Spleen (tissue), 11 donors: ENCODE measurements around the gene LYZL1. TPM values are rescaled to one million over a fixed set of nuclear protein-coding genes. Genes with fewer than 3 reads are reported as not detected.
"Not testable (repeated sequence)": the region's sequence is repeated elsewhere in the genome, so short reads cannot be mapped to it uniquely, and the experiment has no call there.

ENCODE experiments used
- DNase-seq: peaks from one replicate; pipeline ENCODE4 v3.0.0-alpha.2; 2020
- H3K27ac ChIP-seq, 8 donors: fragments of 200-600 bp; sonication (generic) in 7 of 8; 1 replicate in 4 of 8; 2 replicates in 4 of 8; pipeline versions ENCODE4 v1.5.0 to v1.8.0; 2016 to 2021; ENCODE audit warnings: inconsistent platforms in 4 of 8, mild to moderate bottlenecking in 4 of 8, moderate library complexity in 1 of 8
- H3K27me3 ChIP-seq, 7 donors: fragments of 200-600 bp; sonication (generic) in 6 of 7; replicated peaks in 1 of 7; 1 replicate in 4 of 7; 2 replicates in 3 of 7; pipeline versions ENCODE4 v1.5.0 to v1.8.0; 2016 to 2021; ENCODE audit warnings: inconsistent platforms in 3 of 7, mild to moderate bottlenecking in 1 of 7
- H3K36me3 ChIP-seq, 6 donors: fragments of 200-600 bp; sonication (generic) in 5 of 6; 1 replicate in 4 of 6; 2 replicates in 2 of 6; pipeline versions ENCODE4 v1.5.0 to v1.8.0; 2016 to 2021; ENCODE audit warnings: inconsistent platforms in 2 of 6
- H3K4me1 ChIP-seq, 6 donors: fragments of 200-600 bp; sonication (generic) in 5 of 6; 1 replicate in 3 of 6; 2 replicates in 3 of 6; pipeline versions ENCODE4 v1.5.0 to v1.8.0; 2016 to 2021; ENCODE audit warnings: inconsistent platforms in 3 of 6
- H3K4me3 ChIP-seq, 8 donors: fragments of 200-600 bp; sonication (generic) in 7 of 8; 1 replicate in 4 of 8; 2 replicates in 4 of 8; pipeline versions ENCODE4 v1.5.0 to v1.8.0; 2016 to 2021; ENCODE audit warnings: inconsistent platforms in 4 of 8, mild to moderate bottlenecking in 4 of 8, moderate library complexity in 2 of 8
- H3K9me3 ChIP-seq, 8 donors: fragments of 200-600 bp; sonication (generic) in 7 of 8; 1 replicate in 4 of 8; 2 replicates in 4 of 8; pipeline versions ENCODE4 v1.5.0 to v1.8.0; 2016 to 2021; ENCODE audit warnings: inconsistent platforms in 4 of 8
- CTCF ChIP-seq, 11 experiments: fragments of 200-600 bp in 7 of 11; fragments of 450-650 bp in 4 of 11; sonication (generic) in 4 of 11; IDR thresholded peaks in 8 of 11; conservative IDR thresholded peaks in 3 of 11; 1 replicate in 7 of 11; 2 replicates in 4 of 11; pipeline versions ENCODE4 v1.4.0 to v1.8.0; 2016 to 2021; ENCODE audit warnings: antibody characterized with exemption in 11 of 11, inconsistent platforms in 4 of 11, mild to moderate bottlenecking in 1 of 11
- POLR2A ChIP-seq, 3 donors: fragments of 450-650 bp; IDR thresholded peaks; one replicate each; pipeline ENCODE4 v1.5.1; 2017; ENCODE audit warnings: antibody characterized with exemption in 3 of 3, mild to moderate bottlenecking in 1 of 3
- POLR2AphosphoS5 ChIP-seq, 3 donors: sonication (generic); formaldehyde crosslinking; IDR thresholded peaks; one replicate each; pipeline ENCODE4 v1.5.1; 2017; ENCODE audit warnings: antibody characterized with exemption in 3 of 3
- WGBS, 5 donors: extraction: QIAGEN DNeasy Blood & Tissue Kit in 3 of 5; methylation state at CpG; one replicate each; pipeline versions ENCODE4 v1.1.5 to v1.1.7; 2013 to 2018; 5-methylcytosine and 5-hydroxymethylcytosine counted together
- intact Hi-C: fragments of 100-400 bp; cut with DNase I; formaldehyde crosslinking; loops from one replicate; pipeline ENCODE4 v1.15.0; 2023; ENCODE audit warnings: low total_unique reads
- polyA plus RNA-seq, 3 donors: library from polyadenylated mRNA; stranded (reverse); fragments of 200-250 nt; gene quantifications; one replicate each; pipeline ENCODE4 v1.2.1, GENCODE V29; 2013
- total RNA-seq, 7 donors: library from RNA; depleted of rRNA in 3 of 7; stranded (reverse); fragments of >200 nt in 3 of 7; fragmentation: NEBNext Ultra II Directional in 4 of 7; extraction: Animal tissue kit (Norgen Biotek cat#: 25700) in 4 of 7; gene quantifications; one replicate each; pipeline versions ENCODE4 v1.1.0 to v1.2.1, GENCODE V29; 2016 to 2021
- donor health status: healthy with polysubstance abuse.
- donor health status: DM: no; HTN: no; CAD: no; lungs with moderate emphysema.
- donor health status: DM: no; HTN: no; CAD: no.
- donor health status: Bipolar disorder and iron deficiency.
- donor health status: healthy.
- donor health status: DM: no; HTN: no; CAD: no.
- donor health status: DM: yes; HTN: yes; CAD: no.

The LYZL1 gene
- total and polyA plus RNA-seq, 10 donors: not detected

GRCh38 chr10:29353887-29354561 lies 65.2 kb downstream of the LYZL1 start:
- no peak overlapping the region for H3K27ac ChIP-seq
- no peak overlapping the region for H3K4me3 ChIP-seq
- no peak for DNase-seq
- H3K27me3 ChIP-seq: no peaks in the 10 kb centered on the region
- H3K9me3 ChIP-seq: no peaks in the 10 kb centered on the region
- no peak for TF ChIP-seq CTCF (IDR thresholded peaks at IDR 0.05 in 8 of 11, conservative IDR thresholded peaks at IDR 0.05 in 3 of 11)
- TF ChIP-seq POLR2AphosphoS5 (IDR thresholded peaks at IDR 0.05): no peak
- no peak for TF ChIP-seq POLR2A (IDR thresholded peaks at IDR 0.05)
- 82 to 90% (median 86%) methylated on average over 3 of the region's 3 CpGs for WGBS, 5 donors
- no peaks in the 10 kb centered on the region for H3K36me3 ChIP-seq
- intact Hi-C loops: no loop called here
- H3K4me1 ChIP-seq: peaks cover 0 to 6% (median 0%) of the 10 kb centered on the region in 6 donors

- no peaks in the 10 kb centered on the region for H3K27me3 ChIP-seq
Observed at GRCh38 chr10:29355411-29355991, 66.6 kb downstream of the LYZL1 start.

GRCh38 chr10:29356931-29357330 lies 68.1 kb downstream of the LYZL1 start:
- no peak for TF ChIP-seq CTCF (IDR thresholded peaks at IDR 0.05 in 8 of 11, conservative IDR thresholded peaks at IDR 0.05 in 3 of 11)
- no peak for TF ChIP-seq POLR2AphosphoS5 (IDR thresholded peaks at IDR 0.05)
- no peak for TF ChIP-seq POLR2A (IDR thresholded peaks at IDR 0.05)
- H3K27ac ChIP-seq: no peak overlapping the region
- DNase-seq: no peak
- no peak overlapping the region for H3K4me3 ChIP-seq
- H3K9me3 ChIP-seq: no peaks in the 10 kb centered on the region
- 82 to 90% (median 90%) methylated on average over 2 of the region's 2 CpGs for WGBS, 5 donors
- no peaks in the 10 kb centered on the region for H3K36me3 ChIP-seq
- intact Hi-C loops: no loop called here
- peaks cover 0 to 6% (median 0%) of the 10 kb centered on the region in 6 donors for H3K4me1 ChIP-seq
- no peaks in the 10 kb centered on the region for H3K27me3 ChIP-seq

More at GRCh38 chr10:29355411-29355991, 66.6 kb downstream of the LYZL1 start:
- no peak for DNase-seq
- intact Hi-C loops: no loop called here
- Histone ChIP-seq H3K36me3 (no peaks in the 10 kb centered on the region), H3K4me1 (peaks cover 0 to 6% (median 0%) of the 10 kb centered on the region in 6 donors), H3K27ac (no peak overlapping the region), H3K9me3 (no peaks in the 10 kb centered on the region), H3K4me3 (no peak overlapping the region)
- TF ChIP-seq POLR2AphosphoS5 (IDR thresholded peaks at IDR 0.05) (no peak), POLR2A (IDR thresholded peaks at IDR 0.05) (no peak), CTCF (IDR thresholded peaks at IDR 0.05 in 8 of 11, conservative IDR thresholded peaks at IDR 0.05 in 3 of 11) (no peak)
- 54 to 70% (median 68%) methylated on average over 6 of the region's 6 CpGs for WGBS, 5 donors

DNA sequence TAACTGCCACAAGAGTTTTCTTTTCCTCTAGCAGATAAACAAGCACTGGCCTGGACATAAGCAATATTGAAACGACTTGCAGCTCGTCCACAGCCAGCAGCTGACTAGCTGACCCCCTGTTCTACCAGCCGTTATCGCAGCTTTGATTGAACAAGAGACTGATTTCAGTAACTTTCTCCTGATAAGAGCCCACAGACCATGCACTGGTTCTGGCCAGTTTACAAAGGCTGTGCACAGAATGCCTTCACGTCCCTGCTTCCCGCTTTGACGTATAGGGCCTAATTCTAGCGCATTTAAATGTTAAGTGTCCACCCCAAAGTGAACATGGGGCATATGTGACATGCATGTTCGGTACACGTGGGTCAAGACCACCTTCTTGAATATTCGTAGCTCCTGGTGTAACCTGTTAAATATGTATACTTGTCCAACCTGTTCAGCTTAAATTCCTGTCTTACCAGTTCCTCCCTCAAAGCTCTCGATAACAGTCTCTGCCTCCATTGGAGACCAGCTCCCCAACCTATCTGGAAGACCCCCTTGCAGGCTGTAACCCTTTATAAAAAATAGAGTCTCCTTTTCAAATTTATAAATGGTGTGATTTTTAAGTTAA lies 69.2 kb downstream of the LYZL1 start:
- Histone ChIP-seq H3K27ac (no peak overlapping the region), H3K27me3 (no peaks in the 10 kb centered on the region), H3K4me1 (peaks cover 0 to 6% (median 0%) of the 10 kb centered on the region in 6 donors), H3K9me3 (no peaks in the 10 kb centered on the region), H3K36me3 (no peaks in the 10 kb centered on the region), H3K4me3 (no peak overlapping the region)
- WGBS, 5 donors: 83 to 94% (median 92%) methylated on average over 12 of the region's 12 CpGs
- DNase-seq: no peak
- intact Hi-C loops: no loop called here
- TF ChIP-seq POLR2A (IDR thresholded peaks at IDR 0.05) (no peak), CTCF (IDR thresholded peaks at IDR 0.05 in 8 of 11, conservative IDR thresholded peaks at IDR 0.05 in 3 of 11) (no peak), POLR2AphosphoS5 (IDR thresholded peaks at IDR 0.05) (no peak)

DNA sequence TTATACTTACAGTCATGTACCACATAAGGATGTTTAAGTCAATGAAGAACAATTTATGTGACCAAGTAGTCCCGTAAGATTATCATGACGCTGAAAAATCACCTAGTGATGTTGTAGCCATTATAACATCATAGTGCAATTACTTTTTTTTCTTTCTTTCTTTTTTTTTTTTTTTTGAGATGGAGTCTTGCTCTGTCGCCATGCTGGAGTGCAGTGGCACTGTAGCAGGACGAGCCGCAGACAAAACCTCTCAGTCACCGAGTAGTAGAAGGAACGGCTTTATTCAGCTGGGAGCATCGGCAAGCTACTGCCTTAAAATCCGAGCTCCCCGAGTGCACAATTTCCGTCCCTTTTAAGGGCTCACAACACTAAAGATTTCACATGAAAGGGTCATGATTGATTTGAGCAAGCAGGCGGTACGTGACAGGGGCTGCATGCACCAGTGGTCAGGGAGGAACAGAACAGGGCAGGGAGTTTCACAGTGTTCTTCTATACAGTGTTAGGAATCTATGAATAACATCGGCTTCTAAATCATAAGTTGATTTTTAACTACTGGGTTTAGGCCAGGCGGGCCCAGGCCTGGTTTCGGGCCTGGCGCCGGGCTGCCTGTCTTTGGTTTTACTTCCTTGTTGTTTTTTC lies 71.5 kb downstream of the LYZL1 start:
- H3K9me3 ChIP-seq, H3K36me3 ChIP-seq, intact Hi-C loops, H3K4me1 ChIP-seq, DNase-seq, H3K27me3 ChIP-seq, H3K27ac ChIP-seq, H3K4me3 ChIP-seq: not testable (repeated sequence)
- 87 to 93% (median 90%) methylated on average over 18 of the region's 18 CpGs for WGBS, 5 donors
